HG03469 (cell line): ENCODE results near the gene TNFAIP8L2.

Source experiments
- ATAC-seq: cut with Tn5 transposase; IDR thresholded peaks from one replicate; pipeline ENCODE4 v1.9.1; 2021; ENCODE audit warnings: mild to moderate bottlenecking, moderate library complexity, moderate number of reproducible peaks; ENCODE audit not compliant: unreplicated experiment

Gene TNFAIP8L2

GRCh38 chr1:151145304-151146071, 11.0 kb upstream of the TNFAIP8L2 start:
- no peak for ATAC-seq

GRCh38 chr1:151146072-151146411, 10.4 kb upstream of the TNFAIP8L2 start:
- no peak for ATAC-seq

GRCh38 chr1:151146412-151147131, 9.9 kb upstream of the TNFAIP8L2 start, which contains the start of gene SEMA6C:
SEMA6C (minus strand) TSS chr1:151146631; CDS start chr1:151142621, 4,010 bp downstream.
- peak; percentile 92 for ATAC-seq

- ATAC-seq = no peak
Measured at GRCh38 chr1:151147132-151147503, 9.3 kb upstream of the TNFAIP8L2 start.

- no peak for ATAC-seq
Measured at GRCh38 chr1:151147665-151148064, 8.8 kb upstream of the TNFAIP8L2 start.

- ATAC-seq = no peak
Measured at GRCh38 chr1:151157067-151157531, 650 bp downstream of the TNFAIP8L2 start.

- no peak for ATAC-seq
Measured at GRCh38 chr1:151158326-151158725, 1.9 kb downstream of the TNFAIP8L2 start.

GRCh38 chr1:151158751-151159251, 2.4 kb downstream of the TNFAIP8L2 start:
- ATAC-seq = no peak

- no peak for ATAC-seq
Measured at GRCh38 chr1:151159373-151159772, 2.9 kb downstream of the TNFAIP8L2 start.

- no peak for ATAC-seq
Measured at GRCh38 chr1:151164732-151165280, 8.4 kb downstream of the TNFAIP8L2 start.

GRCh38 chr1:151165281-151165737, 8.9 kb downstream of the TNFAIP8L2 start:
- peak; percentile 14 for ATAC-seq

- ATAC-seq = peak; percentile 74
Measured at GRCh38 chr1:151165738-151166504, 9.5 kb downstream of the TNFAIP8L2 start, which contains the start of the genes LYSMD1 and SCNM1. LYSMD1 (minus strand) TSS chr1:151165902; CDS start chr1:151165258, 644 bp downstream. SCNM1 (plus strand) TSS chr1:151166144; CDS start chr1:151166153, 9 bp downstream.

- no peak for ATAC-seq
Measured at GRCh38 chr1:151166505-151166956, 10.1 kb downstream of the TNFAIP8L2 start.

GRCh38 chr1:151167116-151167515, 10.7 kb downstream of the TNFAIP8L2 start:
- ATAC-seq = no peak

GRCh38 chr1:151171190-151171589, 14.7 kb downstream of the TNFAIP8L2 start:
- ATAC-seq = no peak

GRCh38 chr1:151175041-151175741, 18.7 kb downstream of the TNFAIP8L2 start:
- no peak for ATAC-seq

GRCh38 chr1:151175863-151176262, 19.4 kb downstream of the TNFAIP8L2 start, which contains the start of gene TMOD4:
TMOD4 (minus strand) TSS chr1:151175981; CDS start chr1:151174875, 1,106 bp downstream.
- ATAC-seq = no peak

GRCh38 chr1:151176514-151177045, 20.1 kb downstream of the TNFAIP8L2 start:
- ATAC-seq = no peak

GRCh38 chr1:151184211-151184610, 27.8 kb downstream of the TNFAIP8L2 start:
- no peak for ATAC-seq
